Neuronal stem cell (in vitro differentiated cells): ENCODE measurements around the gene GNG14.

Source experiments
- DNase-seq: peaks from one replicate; pipeline ENCODE4 v3.0.0-alpha.2; 2013; ENCODE audit warnings: low spot score
- H2AFZ ChIP-seq: one replicate; pipeline ENCODE4 v1.6.1; 2013; ENCODE audit warnings: mild to moderate bottlenecking, low read length, inconsistent platforms
- H2AK5ac ChIP-seq: 2 replicates; pipeline ENCODE4 v1.6.1; 2013; ENCODE audit warnings: low read depth, mild to moderate bottlenecking, inconsistent platforms, low read length, moderate library complexity, mixed read lengths
- H2BK120ac ChIP-seq: 2 replicates; pipeline ENCODE4 v1.6.1; 2013; ENCODE audit warnings: low read depth, mild to moderate bottlenecking, inconsistent platforms, low read length, moderate library complexity, mixed read lengths
- H2BK12ac ChIP-seq: one replicate; pipeline ENCODE4 v1.6.1; 2013; ENCODE audit warnings: low read length, inconsistent platforms
- H2BK15ac ChIP-seq: 2 replicates; pipeline ENCODE4 v1.6.1; 2013; ENCODE audit warnings: mild to moderate bottlenecking, low read length, inconsistent platforms, mixed read lengths
- H2BK5ac ChIP-seq: one replicate; pipeline ENCODE4 v1.6.1; 2013; ENCODE audit warnings: inconsistent platforms, mild to moderate bottlenecking, low read length, moderate library complexity
- H3K14ac ChIP-seq: one replicate; pipeline ENCODE4 v1.6.1; 2013; ENCODE audit warnings: low read length, inconsistent platforms
- H3K18ac ChIP-seq: 2 replicates; pipeline ENCODE4 v1.6.1; 2013; ENCODE audit warnings: low read length, inconsistent platforms
- H3K23ac ChIP-seq: 2 replicates; pipeline ENCODE4 v1.6.1; 2013; ENCODE audit warnings: low read depth, mild to moderate bottlenecking, mixed read lengths, low read length, inconsistent platforms; ENCODE audit not compliant: poor library complexity
- H3K27ac ChIP-seq: replicated peaks from 3 replicates; pipeline ENCODE4 v1.5.1; 2013; ENCODE audit warnings: low read length, inconsistent platforms
- H3K27me3 ChIP-seq, 3 experiments: 2 replicates each; pipeline ENCODE4 v1.6.1; 2013; ENCODE audit warnings: low read length in 3 of 3, mild to moderate bottlenecking in 2 of 3, inconsistent platforms in 1 of 3, low read depth in 1 of 3, mixed read lengths in 1 of 3, moderate library complexity in 1 of 3; ENCODE audit not compliant: control insufficient read depth in 3 of 3, insufficient read depth in 3 of 3
- H3K36me3 ChIP-seq, 2 donors: replicated peaks in 1 of 2; 2 replicates each; pipeline ENCODE4 v1.6.1; 2013; ENCODE audit warnings: low read length in 2 of 2; ENCODE audit not compliant: control insufficient read depth in 2 of 2, insufficient read depth in 2 of 2
- H3K4ac ChIP-seq: 2 replicates; pipeline ENCODE4 v1.6.1; 2013; ENCODE audit warnings: inconsistent platforms, mild to moderate bottlenecking, low read length, moderate library complexity
- H3K4me1 ChIP-seq, 2 donors: 1 replicate in 1 of 2; 2 replicates in 1 of 2; pipeline ENCODE4 v1.6.1; 2013; ENCODE audit warnings: low read length in 2 of 2, low read depth in 1 of 2; ENCODE audit not compliant: control insufficient read depth in 2 of 2, insufficient read depth in 1 of 2
- H3K4me2 ChIP-seq: one replicate; pipeline ENCODE4 v1.6.1; 2013; ENCODE audit warnings: mild to moderate bottlenecking, low read length, inconsistent platforms; ENCODE audit not compliant: insufficient read depth, poor library complexity, severe bottlenecking
- H3K4me3 ChIP-seq, 2 donors: 2 replicates each; pipeline ENCODE4 v1.5.1; 2013; ENCODE audit warnings: low read length in 2 of 2, mild to moderate bottlenecking in 2 of 2, inconsistent platforms in 1 of 2, moderate library complexity in 1 of 2
- H3K79me1 ChIP-seq: one replicate; pipeline ENCODE4 v1.6.1; 2013; ENCODE audit warnings: low read depth, mild to moderate bottlenecking, inconsistent platforms, low read length, moderate library complexity
- H3K9ac ChIP-seq: one replicate; pipeline ENCODE4 v1.6.1; 2013; ENCODE audit warnings: mild to moderate bottlenecking, low read depth, low read length, inconsistent platforms; ENCODE audit not compliant: poor library complexity
- H3K9me3 ChIP-seq, 2 donors: replicated peaks in 1 of 2; 2 replicates each; pipeline versions ENCODE3 to v1.6.1; 2013; ENCODE audit warnings: low read length in 2 of 2, mild to moderate bottlenecking in 2 of 2, inconsistent platforms in 1 of 2, low read depth in 1 of 2, mixed read lengths in 1 of 2, moderate library complexity in 1 of 2; ENCODE audit not compliant: control insufficient read depth in 2 of 2, insufficient read depth in 1 of 2
- H4K8ac ChIP-seq: one replicate; pipeline ENCODE4 v1.6.1; 2013; ENCODE audit warnings: low read depth, mild to moderate bottlenecking, inconsistent platforms, low read length, moderate library complexity
- H4K91ac ChIP-seq: one replicate; pipeline ENCODE4 v1.6.1; 2013; ENCODE audit warnings: low read length, low read depth, mild to moderate bottlenecking, inconsistent platforms; ENCODE audit not compliant: poor library complexity
- WGBS, 2 donors: extraction: QIAGEN DNeasy Blood & Tissue Kit; methylation state at CpG; one replicate each; pipeline ENCODE4 v1.1.7; 2013; ENCODE audit warnings: missing lambda C conversion rate in 2 of 2, mixed read lengths in 1 of 2; ENCODE audit not compliant: insufficient read length in 2 of 2, insufficient replicate concordance in 1 of 2; ENCODE audit errors: extremely low coverage in 2 of 2; 5-methylcytosine and 5-hydroxymethylcytosine counted together

The GNG14 gene

DNA sequence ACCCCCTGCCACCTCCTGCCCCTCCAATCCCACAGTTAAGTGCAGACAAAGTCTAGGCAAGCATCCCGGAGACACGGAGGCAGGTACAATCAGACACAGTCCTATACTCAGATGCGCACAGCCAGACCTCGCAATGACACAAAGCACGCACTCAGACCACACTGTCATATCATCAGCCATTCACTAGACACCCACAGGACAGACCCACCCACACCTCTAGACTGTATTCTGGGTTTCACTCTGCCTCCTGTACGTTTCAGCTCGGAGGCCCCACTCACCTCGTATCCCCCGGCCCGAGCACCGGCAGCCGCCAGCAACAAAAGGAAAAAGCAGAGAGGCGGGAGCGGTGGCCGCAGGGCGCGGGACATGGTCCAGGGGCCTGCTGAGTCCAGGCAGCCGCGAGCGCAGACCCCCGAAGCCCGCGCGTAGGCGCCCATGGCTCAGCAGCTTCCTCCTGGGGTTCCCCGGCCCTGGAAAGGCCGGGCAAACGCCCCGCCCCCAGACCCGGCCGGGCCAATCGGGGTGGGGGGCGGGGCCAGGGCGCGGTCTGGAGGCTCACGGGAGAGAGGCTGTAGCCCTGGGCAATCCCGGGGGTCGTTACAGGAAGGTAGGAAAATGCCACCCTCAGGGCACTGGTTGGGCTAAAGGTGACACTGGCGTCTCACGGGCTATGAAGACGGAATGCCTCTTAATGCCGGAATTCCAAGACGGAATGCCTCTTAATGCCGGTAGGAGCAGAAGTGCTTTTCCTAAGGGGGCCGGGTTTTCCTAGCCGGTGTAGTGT, 21.3 kb upstream of the GNG14 start, which contains the start of the genes MAN2B1 and WDR83:
Gene MAN2B1, minus strand, starts transcription at position 478 of the 784 bp plus-strand sequence. Its CDS starts 41 bp downstream, at position 437.
Gene WDR83, plus strand, starts transcription at position 543 of the 784 bp plus-strand sequence. CDS start 2,984 bp downstream, outside the sequence.
- H3K4me3 ChIP-seq: peak within 1 kb of the TSS; percentile 67 to 90
- H3K14ac ChIP-seq: no peak within 1 kb of the TSS
- no peak within 1 kb of the TSS for H3K4ac ChIP-seq
- H3K23ac ChIP-seq: no peak within 1 kb of the TSS
- H3K27me3 ChIP-seq: no peaks in the 10 kb centered on the region
- H2BK5ac ChIP-seq: peak within 1 kb of the TSS; percentile 16
- no peak within 1 kb of the TSS for H2BK15ac ChIP-seq
- peaks cover 24% of the 10 kb centered on the region for H3K79me1 ChIP-seq
- no peak within 1 kb of the TSS for H2BK120ac ChIP-seq
- H2AK5ac ChIP-seq: no peak within 1 kb of the TSS
- H3K9ac ChIP-seq: peak within 1 kb of the TSS; percentile 90
- H3K4me1 ChIP-seq: peaks cover 17 to 25% of the 10 kb centered on the region in 2 donors
- WGBS, 2 donors: no CpG with 5 or more reads among the region's 46 CpGs
- peak within 1 kb of the TSS; percentile 92 for H2AFZ ChIP-seq
- H3K36me3 ChIP-seq: peaks cover 23 to 53% of the 10 kb centered on the region in 2 donors
- H3K4me2 ChIP-seq: peak within 1 kb of the TSS; percentile 62
- H2BK12ac ChIP-seq: no peak within 1 kb of the TSS
- no peak within 1 kb of the TSS for H4K91ac ChIP-seq
- no peak within 1 kb of the TSS for H3K27ac ChIP-seq
- no peaks in the 10 kb centered on the region for H3K9me3 ChIP-seq
- peak within 1 kb of the TSS; percentile 29 for H4K8ac ChIP-seq
- peak within 1 kb of the TSS; percentile 96 for H3K18ac ChIP-seq
- peak; percentile 80 for DNase-seq

DNA sequence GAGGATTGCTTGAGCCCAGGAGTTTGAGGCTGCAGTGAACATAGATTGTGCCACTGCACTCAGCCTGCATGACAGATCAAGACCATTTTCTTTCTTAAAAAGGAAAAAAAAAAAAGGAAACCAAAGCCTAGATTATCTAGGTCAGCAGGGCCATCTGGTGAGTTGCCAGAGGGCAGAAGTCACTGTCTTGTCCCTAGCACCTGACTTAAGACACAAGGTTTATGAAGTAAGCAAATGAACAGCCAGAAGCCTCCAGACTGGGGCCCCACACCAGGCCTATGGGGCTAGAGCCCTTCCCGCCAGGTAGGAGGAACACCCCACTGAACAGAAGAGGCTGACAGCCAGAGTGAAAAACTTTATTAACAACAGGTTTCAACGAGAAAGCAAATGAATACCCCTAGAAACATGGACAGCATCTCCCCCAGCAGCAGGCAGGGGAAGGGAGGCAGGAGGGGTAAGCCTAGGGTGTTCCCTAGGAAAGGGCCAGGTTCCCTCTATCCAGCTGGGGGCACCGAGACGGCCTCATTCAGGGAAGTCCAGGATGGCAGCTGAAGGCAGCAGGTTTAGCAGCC, 20.0 kb upstream of the GNG14 start:
- H4K91ac ChIP-seq: no peak overlapping the region
- H2BK12ac ChIP-seq: no peak overlapping the region
- no peaks in the 10 kb centered on the region for H3K27me3 ChIP-seq
- H3K4me2 ChIP-seq: peak overlapping the region; percentile 29
- H3K4me3 ChIP-seq: peak overlapping the region; percentile 78 to 92
- no peak overlapping the region for H3K27ac ChIP-seq
- H3K4ac ChIP-seq: no peak overlapping the region
- H3K79me1 ChIP-seq: peaks cover 26% of the 10 kb centered on the region
- H3K23ac ChIP-seq: peak overlapping the region; percentile 75
- H3K14ac ChIP-seq: no peak overlapping the region
- no peak overlapping the region for H4K8ac ChIP-seq
- H2BK15ac ChIP-seq: no peak overlapping the region
- H2AFZ ChIP-seq: no peak overlapping the region
- H2AK5ac ChIP-seq: peak overlapping the region; percentile 95
- DNase-seq: no peak
- no peak overlapping the region for H2BK120ac ChIP-seq
- no peaks in the 10 kb centered on the region for H3K9me3 ChIP-seq
- no CpG with 5 or more reads among the region's 4 CpGs for WGBS, 2 donors
- no peak overlapping the region for H2BK5ac ChIP-seq
- no peak overlapping the region for H3K18ac ChIP-seq
- peaks cover 17 to 25% of the 10 kb centered on the region in 2 donors for H3K4me1 ChIP-seq
- peak overlapping the region; percentile 7 for H3K9ac ChIP-seq
- H3K36me3 ChIP-seq: peaks cover 29 to 55% of the 10 kb centered on the region in 2 donors

DNA sequence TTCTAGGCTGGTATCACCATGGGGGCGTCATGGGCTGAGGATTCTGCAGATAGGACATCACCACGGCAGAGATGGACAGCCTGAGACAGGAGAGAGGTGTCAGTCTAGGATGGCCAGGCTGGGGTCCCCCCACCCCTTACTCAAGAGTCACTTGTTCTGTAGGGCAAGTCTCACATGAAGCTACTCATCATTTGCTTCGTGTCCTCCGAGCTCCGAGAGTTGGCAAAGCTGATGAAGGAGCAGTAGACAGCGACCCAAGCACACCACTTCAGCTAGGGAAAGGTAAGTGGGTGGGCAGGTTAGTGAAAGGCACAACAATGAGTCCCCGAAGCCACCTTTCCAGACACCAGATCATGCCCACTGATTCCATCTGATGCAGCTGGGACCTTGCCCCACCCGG, 19.5 kb upstream of the GNG14 start:
- H3K27me3 ChIP-seq: no peaks in the 10 kb centered on the region
- no peak overlapping the region for H3K14ac ChIP-seq
- no peak overlapping the region for H4K91ac ChIP-seq
- peak overlapping the region; percentile 92 for H3K9ac ChIP-seq
- H3K27ac ChIP-seq: no peak overlapping the region
- H2BK120ac ChIP-seq: no peak overlapping the region
- H3K36me3 ChIP-seq: peaks cover 28 to 55% of the 10 kb centered on the region in 2 donors
- peaks cover 28% of the 10 kb centered on the region for H3K79me1 ChIP-seq
- DNase-seq: no peak
- peak overlapping the region; percentile 78 to 92 for H3K4me3 ChIP-seq
- no peak overlapping the region for H2BK15ac ChIP-seq
- peak overlapping the region; percentile 75 for H3K23ac ChIP-seq
- H3K4me2 ChIP-seq: peak overlapping the region; percentile 96
- no peak overlapping the region for H3K18ac ChIP-seq
- no CpG with 5 or more reads among the region's 8 CpGs for WGBS, 2 donors
- H3K9me3 ChIP-seq: no peaks in the 10 kb centered on the region
- H3K4me1 ChIP-seq: peaks cover 17 to 25% of the 10 kb centered on the region in 2 donors
- H3K4ac ChIP-seq: no peak overlapping the region
- no peak overlapping the region for H2BK12ac ChIP-seq
- no peak overlapping the region for H4K8ac ChIP-seq
- H2BK5ac ChIP-seq: no peak overlapping the region
- peak overlapping the region; percentile 95 for H2AK5ac ChIP-seq
- no peak overlapping the region for H2AFZ ChIP-seq

DNA sequence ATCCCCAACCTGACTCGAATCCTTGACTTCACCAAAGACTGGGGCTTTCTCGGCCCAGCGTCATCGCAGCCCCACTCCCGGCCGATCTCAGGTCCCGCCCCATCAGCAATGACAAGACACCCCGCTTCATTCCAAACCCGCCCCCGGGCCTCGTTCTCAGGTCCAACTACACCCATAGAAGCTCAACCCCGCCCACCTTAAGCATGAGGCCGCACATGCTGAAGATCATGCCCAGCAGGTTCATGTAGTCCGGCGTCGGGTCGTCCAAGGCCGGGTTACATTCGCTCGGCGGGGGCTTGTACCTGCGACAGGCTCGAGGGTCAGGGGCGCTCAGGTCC, 18.9 kb upstream of the GNG14 start:
- peak overlapping the region; percentile 58 for H2BK5ac ChIP-seq
- peak overlapping the region; percentile 70 for H4K8ac ChIP-seq
- H3K4me2 ChIP-seq: peak overlapping the region; percentile 96
- peak overlapping the region; percentile 67 for H3K14ac ChIP-seq
- peak overlapping the region; percentile 44 for H3K18ac ChIP-seq
- no peak overlapping the region for H2BK120ac ChIP-seq
- peaks cover 17 to 25% of the 10 kb centered on the region in 2 donors for H3K4me1 ChIP-seq
- no peak overlapping the region for H2BK12ac ChIP-seq
- no peak for DNase-seq
- no peak overlapping the region for H3K27ac ChIP-seq
- H4K91ac ChIP-seq: no peak overlapping the region
- H3K9ac ChIP-seq: peak overlapping the region; percentile 92
- peaks cover 27 to 54% of the 10 kb centered on the region in 2 donors for H3K36me3 ChIP-seq
- H3K27me3 ChIP-seq: no peaks in the 10 kb centered on the region
- H2AK5ac ChIP-seq: peak overlapping the region; percentile 95
- H3K9me3 ChIP-seq: no peaks in the 10 kb centered on the region
- peak overlapping the region; percentile 78 for H3K4ac ChIP-seq
- peak overlapping the region; percentile 90 for H3K23ac ChIP-seq
- peak overlapping the region; percentile 78 to 92 for H3K4me3 ChIP-seq
- peak overlapping the region; percentile 87 for H2AFZ ChIP-seq
- WGBS, 2 donors: no CpG with 5 or more reads among the region's 24 CpGs
- no peak overlapping the region for H2BK15ac ChIP-seq
- peaks cover 28% of the 10 kb centered on the region for H3K79me1 ChIP-seq
